NB4 (cell line): ENCODE results near the gene ALAD.

ENCODE experiments used
- CTCF ChIP-seq: IDR thresholded peaks from one replicate; pipeline ENCODE4 v1.5.1; 2012; ENCODE audit warnings: low read depth, low read length
- MAX ChIP-seq: IDR thresholded peaks from 2 replicates; pipeline ENCODE4 v1.6.1; 2011; ENCODE audit warnings: low read depth, low read length
- POLR2A ChIP-seq: IDR thresholded peaks from 2 replicates; pipeline ENCODE4 v1.6.1; 2011; ENCODE audit warnings: mild to moderate bottlenecking; ENCODE audit not compliant: insufficient read length; ENCODE audit errors: extremely low read depth

- TF ChIP-seq CTCF: no peak
- no peak for TF ChIP-seq POLR2A
- TF ChIP-seq MAX: no peak
Observed at GRCh38 chr9:113387560-113388230, 13.4 kb downstream of the ALAD start.
